CD4-positive, alpha-beta T cell treated with Interleukin-4 for 4 hours (primary cell): Measurements from ENCODE around the gene NELL1.

Source experiments
- DNase-seq: peaks from one replicate; pipeline ENCODE4 v3.0.0-alpha.2; 2020

NELL1 gene

GRCh38 chr11:21614961-21615360 is 945.6 kb downstream of the NELL1 start:
- DNase-seq = no peak

- no peak for DNase-seq
These were observed 946.6 kb downstream of the NELL1 start for GRCh38 chr11:21615955-21616371.

GRCh38 chr11:21622566-21622965 is 953.2 kb downstream of the NELL1 start:
- no peak for DNase-seq

GRCh38 chr11:21622995-21623394 is 953.6 kb downstream of the NELL1 start:
- no peak for DNase-seq
